GM21723 (cell line): ENCODE measurements around the gene OTC.

Source experiments
- ATAC-seq: cut with Tn5 transposase; IDR thresholded peaks from one replicate; pipeline ENCODE4 v1.9.1; 2021; ENCODE audit warnings: mild to moderate bottlenecking, moderate library complexity; ENCODE audit not compliant: unreplicated experiment

OTC gene

DNA sequence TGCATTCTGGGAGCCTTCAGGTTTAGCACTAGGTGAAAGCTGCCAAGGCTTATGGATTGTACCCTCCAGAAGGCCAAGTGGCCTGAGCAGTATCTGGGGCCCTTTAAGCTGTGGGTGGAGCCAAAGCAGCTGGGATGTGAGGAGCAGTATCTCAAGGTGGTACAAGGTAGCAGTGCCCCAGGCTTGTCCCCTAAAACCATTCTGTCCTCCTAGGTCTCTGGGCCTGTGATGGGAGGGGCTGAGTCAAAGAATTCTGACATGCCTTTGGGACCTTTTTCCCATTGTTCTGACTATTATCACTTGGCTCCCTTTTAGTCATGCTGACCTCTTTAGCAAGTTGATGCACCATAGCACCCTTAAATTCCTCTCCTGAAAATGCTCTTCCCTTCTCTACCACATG lies 109.9 kb downstream of the OTC start:
- no peak for ATAC-seq

GRCh38 chrX:38465686-38466085 lies 113.3 kb downstream of the OTC start:
- no peak for ATAC-seq

DNA sequence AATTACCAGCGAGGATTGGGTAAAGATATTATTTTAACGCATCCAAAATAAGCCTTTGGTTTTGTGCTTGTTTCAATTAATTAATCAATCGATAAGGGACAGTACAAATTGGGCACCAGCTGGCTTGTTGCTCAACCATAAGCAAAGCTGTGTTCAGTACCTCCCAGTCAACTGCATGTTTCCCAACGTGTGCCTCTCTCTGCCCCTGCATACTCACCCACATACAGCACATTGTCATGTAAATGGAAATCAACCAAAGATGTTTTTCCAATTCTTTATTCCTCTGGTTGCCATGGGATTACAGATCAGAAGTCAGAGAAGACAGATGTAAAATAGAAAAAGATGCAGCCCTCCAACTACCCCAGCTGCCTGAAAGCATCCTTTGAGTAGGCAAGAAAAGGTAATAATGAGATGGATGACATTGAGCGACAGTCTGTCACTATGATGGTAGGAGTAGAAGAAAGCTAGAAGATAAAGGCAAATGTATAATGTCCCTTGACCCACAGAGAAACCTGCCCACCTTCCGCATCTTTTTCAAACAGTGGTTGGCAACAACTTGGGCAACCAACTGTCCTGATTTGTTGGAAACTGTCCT lies 116.3 kb downstream of the OTC start:
- no peak for ATAC-seq
